MM.1S (cell line): ENCODE data around the gene ACTL6B.

Experiments used
- EZH2phosphoT487 ChIP-seq: fragments of 300-600 bp; sonication (generic); IDR thresholded peaks from 2 replicates; pipeline ENCODE4 v1.6.1; 2018; ENCODE audit warnings: antibody characterized with exemption, low read length
- TF ChIP-seq, protein P1 (sequence below): fragments of 300-600 bp; sonication (generic); IDR thresholded peaks from 2 replicates; pipeline ENCODE4 v1.5.1; 2016; ENCODE audit warnings: antibody characterized with exemption, low read length, mixed read lengths

DNA sequence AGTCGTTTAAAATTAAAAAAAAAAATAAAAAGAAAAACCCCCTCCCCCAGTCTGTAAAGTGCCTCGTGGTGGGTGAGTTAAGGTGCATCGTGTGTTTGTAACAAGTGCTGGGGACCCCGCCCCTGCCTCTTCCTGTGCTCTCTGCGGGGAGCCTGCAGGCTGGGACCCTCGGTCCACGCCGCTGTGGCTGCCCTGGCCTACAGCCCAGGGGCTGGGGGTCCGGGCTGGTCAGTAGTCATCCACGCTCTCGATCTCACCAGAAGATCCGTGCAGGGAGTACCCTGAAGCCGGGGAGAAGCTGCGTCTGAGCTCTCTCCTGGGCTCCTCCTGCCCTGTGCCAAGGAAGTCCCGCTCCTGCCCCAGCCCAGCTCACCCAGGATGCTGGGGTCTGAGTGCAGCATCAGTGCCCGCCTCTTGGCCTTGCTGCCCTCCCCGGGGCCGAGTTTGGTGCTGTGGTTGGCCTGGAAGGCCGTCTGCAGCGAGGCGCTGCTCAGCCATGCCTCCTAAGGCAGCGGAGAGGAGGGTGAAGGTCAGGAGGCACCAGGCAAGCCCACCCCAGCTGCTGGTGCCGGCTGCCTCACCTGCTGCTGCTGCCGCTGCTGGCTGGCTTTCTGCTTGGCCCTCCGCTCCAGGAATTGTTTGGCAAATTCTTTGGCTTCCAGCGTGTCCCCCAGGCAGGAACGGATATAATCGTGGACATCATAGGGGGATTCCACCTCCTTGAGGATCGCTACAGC lies 25.4 kb upstream of the ACTL6B start:
- TF ChIP-seq, protein P1, sequence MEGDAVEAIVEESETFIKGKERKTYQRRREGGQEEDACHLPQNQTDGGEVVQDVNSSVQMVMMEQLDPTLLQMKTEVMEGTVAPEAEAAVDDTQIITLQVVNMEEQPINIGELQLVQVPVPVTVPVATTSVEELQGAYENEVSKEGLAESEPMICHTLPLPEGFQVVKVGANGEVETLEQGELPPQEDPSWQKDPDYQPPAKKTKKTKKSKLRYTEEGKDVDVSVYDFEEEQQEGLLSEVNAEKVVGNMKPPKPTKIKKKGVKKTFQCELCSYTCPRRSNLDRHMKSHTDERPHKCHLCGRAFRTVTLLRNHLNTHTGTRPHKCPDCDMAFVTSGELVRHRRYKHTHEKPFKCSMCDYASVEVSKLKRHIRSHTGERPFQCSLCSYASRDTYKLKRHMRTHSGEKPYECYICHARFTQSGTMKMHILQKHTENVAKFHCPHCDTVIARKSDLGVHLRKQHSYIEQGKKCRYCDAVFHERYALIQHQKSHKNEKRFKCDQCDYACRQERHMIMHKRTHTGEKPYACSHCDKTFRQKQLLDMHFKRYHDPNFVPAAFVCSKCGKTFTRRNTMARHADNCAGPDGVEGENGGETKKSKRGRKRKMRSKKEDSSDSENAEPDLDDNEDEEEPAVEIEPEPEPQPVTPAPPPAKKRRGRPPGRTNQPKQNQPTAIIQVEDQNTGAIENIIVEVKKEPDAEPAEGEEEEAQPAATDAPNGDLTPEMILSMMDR = no peak
- TF ChIP-seq EZH2phosphoT487 = no peak
